HG03039 (cell line): ENCODE data around the gene PDE11A.
"Not testable (repeated sequence)": the region's sequence is repeated elsewhere in the genome, so short reads cannot be mapped to it uniquely, and the experiment has no call there.

Experiments
- ATAC-seq: cut with Tn5 transposase; IDR thresholded peaks from one replicate; pipeline ENCODE4 v1.9.1; 2021; ENCODE audit warnings: mild to moderate bottlenecking, moderate library complexity; ENCODE audit not compliant: unreplicated experiment

The PDE11A gene

GRCh38 chr2:177830881-177831386, 241.6 kb downstream of the PDE11A start:
- ATAC-seq = no peak

GRCh38 chr2:177828557-177828956, 244.0 kb downstream of the PDE11A start:
- no peak for ATAC-seq

GRCh38 chr2:177826897-177827296, 245.7 kb downstream of the PDE11A start:
- ATAC-seq = no peak

- no peak for ATAC-seq
Observed at GRCh38 chr2:177822941-177823340, 249.6 kb downstream of the PDE11A start.

DNA sequence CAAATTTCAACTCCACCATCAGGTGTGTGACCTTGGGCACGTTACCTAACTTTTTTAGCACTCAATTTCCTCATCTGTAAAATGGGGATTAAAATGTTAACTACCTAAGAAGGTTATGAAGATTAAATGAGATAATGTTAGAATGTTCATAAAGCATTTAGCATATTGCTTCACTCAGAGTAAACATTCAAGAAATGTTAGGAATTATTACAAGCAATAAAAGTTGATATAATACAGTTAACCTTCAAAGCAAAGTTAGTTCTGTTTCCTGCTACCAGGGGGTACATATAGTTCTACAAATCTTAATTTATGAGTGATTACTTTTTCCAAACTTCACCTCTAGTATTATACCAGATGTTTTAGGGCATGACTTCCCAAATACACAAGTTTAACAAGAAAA, 254.2 kb downstream of the PDE11A start:
- ATAC-seq = no peak

DNA sequence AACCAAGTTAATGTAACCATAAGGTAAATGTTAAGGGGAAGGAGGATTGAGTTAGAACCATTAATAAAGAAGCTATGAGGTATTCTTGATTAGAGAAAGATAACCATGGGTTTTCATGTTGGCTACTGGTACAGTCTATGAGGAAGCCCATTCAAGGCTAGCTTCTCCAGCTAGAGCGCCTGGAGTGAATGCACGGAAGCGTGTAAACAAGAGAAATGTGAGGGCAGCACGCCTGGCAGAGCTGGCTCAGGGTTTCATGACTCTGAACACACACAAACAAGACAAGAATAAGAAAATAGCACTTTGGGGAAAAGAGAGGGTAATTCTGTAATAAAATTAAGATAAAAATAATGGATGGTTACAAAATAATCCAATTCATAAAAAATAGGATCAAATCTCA, 255.3 kb downstream of the PDE11A start:
- ATAC-seq = no peak

DNA sequence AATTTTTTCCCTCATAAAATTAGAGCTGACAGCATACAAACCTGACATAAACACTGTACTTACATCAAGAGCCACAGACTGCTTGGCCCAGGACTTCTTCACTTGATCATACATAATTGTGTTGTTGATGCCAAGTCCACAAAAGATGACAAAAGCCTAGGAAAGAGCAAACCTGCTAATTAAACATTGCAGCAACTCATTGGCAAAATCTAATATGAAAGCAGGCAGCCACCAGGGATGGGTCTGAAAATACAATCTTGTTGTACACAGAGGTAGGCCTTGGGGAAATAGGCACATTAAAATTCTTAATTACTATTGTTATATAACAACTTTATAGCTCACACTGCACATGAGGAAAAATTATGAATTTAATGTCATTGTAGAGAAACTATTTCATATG, 255.8 kb downstream of the PDE11A start:
- ATAC-seq = no peak

DNA sequence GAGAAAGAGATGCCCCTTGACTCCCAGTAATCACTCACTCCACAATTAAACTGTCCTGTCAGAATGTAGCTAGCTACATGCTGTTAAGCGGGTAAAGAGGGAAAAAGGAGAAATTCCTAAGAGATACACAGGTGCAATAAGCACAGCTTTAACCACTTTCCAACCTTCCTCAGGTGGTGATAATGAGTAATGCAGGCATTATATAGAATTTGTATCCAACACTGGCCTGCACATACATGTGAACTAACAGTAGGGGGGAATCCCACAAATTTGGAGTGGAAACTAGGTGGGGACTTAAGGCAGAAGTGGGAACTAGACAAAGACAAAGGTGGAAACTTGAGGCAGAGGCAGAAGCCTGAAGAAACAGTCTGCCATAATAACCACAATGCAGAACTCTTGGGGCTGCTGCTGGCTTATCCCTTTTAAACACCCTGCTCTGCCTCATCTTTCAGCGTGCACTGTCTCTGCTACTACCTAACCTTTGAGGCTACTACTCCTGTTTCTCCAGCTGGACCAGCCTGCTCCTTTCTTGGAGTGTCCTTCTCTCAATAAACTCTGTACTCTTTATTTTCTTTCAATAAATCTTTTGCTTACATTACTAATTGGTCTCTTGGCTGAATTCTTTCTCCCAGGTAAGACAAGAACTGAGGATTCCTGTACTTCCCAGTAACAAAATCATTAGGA, 259.7 kb downstream of the PDE11A start:
- no peak for ATAC-seq

DNA sequence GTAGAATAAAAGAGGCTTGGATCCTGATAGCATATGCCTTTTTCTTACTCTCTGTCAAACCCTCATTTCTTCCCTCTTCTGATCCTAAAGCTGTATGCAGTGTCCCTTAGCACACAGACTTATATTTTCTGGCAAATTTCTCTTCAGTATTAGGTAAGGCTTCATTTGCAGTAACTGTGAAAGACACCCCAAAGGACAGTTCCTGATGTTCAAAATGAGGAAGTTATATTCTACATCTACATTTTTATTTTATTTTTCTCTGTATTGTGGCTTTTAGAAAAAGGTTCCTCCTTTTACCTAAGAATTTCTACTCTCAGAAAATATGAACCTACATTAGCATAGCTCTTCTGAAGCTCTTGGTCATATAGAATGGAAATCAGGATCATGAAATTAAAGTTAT, 261.7 kb downstream of the PDE11A start:
- no peak for ATAC-seq

DNA sequence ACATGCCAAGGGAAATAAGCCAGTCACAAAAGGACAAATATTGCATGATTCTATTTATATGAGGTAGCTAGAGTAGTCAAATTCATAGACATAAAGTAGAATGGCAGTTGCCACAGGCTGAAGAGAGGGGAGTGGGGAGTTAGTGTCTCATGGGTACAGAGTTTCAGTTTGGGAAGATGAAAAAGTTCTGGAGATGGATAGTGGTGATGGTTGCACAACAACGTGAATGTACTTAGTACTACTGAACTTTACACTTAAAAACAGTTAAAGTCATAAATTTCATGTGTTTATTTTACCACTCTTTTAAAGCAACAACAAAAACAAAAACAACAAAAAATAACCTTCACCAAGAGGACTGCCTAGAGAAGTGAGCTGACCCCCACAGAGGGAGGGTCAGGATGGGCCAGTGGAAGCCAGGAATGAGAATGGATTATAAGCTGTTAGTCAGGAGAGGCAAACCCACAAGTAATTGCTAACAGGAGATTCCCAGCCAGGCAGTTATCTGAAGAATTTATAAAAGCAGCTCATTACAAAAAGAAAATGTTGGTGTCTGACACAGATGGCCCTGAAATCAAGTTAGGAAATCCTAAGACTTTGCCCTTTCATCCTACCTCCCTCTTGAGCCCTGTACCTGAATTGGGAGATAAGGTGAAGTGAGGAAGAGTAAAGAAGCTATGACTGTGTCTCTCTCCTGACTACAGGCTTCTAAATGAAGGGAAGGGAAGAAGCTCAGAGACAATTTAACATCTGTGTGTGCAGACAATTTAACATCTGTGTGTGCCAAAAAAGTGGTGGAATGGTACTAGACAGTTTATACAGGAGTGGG, 263.4 kb downstream of the PDE11A start:
- no peak for ATAC-seq

DNA sequence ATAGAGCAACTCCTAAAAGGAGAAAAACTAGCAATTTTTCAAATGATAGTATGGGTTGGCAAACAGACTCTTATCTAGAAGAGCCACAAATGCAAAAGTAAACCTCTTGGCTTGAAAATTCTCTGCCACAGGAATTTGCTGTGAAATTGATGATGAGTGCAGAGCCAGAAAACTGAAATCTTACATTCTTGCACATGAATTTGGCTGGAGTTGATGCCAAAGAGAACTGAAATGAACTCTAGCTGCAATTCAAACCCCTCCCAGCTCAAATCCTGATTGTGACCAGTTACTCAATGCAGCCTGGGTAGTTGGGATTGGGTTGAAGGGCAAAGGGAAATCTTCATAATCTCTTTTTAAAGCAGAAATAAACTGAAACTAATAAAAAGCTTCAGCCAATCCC, 266.6 kb downstream of the PDE11A start:
- no peak for ATAC-seq

GRCh38 chr2:177799531-177799930, 273.0 kb downstream of the PDE11A start:
- ATAC-seq = no peak

DNA sequence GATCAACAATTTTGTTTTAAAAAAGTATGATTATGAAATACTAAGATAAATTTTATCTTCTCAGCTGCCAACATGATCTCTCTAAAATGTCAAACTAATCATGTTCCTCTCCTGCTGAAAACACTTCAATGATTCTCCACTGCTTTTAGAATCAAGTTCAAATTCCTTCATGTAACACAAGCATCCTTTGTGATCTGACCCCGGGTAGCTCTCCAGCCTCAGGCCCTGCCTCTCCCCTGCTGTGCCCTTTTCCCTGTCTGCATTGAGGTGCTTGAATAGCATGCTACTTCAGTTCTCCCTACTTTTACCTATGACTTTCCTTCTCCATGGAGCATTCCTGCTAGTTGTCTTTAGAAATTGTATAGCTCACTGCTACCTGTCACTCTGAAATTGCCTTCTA, 274.8 kb downstream of the PDE11A start:
- ATAC-seq = no peak

DNA sequence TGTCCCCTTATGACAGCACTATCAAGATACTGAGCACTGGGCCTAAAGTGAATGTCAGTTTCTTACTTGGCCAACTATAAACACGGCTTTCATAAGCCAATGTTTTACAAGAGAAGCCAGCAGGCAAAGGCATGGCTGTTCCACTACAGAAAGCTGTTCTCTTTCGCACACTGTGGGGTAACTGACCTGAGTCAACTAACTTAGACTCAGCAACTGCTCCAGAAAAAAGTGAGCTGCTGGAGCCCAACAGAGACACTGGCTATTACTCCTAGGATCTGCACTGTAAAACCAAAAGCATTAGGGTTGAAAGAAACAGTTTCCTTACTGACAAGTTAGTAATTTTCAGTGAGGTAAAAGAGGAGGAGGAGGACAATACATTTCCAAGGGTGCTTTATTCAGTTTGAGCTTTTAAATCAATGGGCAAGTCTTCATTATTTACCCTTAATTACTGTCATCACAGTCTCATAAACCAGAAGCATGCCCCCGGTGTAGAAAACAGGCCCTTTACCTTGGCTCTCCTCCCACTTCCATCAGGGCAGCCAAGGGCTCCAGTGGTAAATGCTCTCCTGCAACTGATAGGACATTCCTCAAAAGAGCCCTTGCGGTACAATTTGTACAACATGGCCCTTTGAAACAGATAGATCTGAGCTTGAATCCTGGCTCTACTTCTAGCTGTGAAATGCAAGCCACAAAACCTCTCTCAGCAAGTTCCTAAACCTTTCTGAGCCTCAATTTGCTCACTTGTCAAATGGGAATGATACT, 275.7 kb downstream of the PDE11A start:
- no peak for ATAC-seq

- ATAC-seq = no peak
Observed at GRCh38 chr2:177796011-177796410, 276.6 kb downstream of the PDE11A start.

DNA sequence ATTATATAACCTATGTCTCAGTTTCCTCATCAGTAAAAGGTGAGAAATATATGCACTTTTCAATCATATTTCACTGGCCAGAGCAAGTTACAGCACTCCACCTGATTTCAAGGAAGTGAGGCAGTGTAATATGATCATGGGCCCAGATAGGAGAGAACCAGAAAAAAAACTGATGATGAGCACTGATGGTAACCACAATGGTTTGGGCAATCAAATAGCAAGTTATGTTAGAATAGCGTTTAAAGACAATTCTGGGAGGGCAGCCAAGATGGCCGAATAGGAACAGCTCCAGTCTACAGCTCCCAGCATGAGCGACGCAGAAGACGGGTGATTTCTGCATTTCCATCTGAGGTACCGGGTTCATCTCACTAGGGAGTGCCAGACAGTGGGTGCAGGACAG, 287.4 kb downstream of the PDE11A start:
- ATAC-seq = not testable (repeated sequence)

DNA sequence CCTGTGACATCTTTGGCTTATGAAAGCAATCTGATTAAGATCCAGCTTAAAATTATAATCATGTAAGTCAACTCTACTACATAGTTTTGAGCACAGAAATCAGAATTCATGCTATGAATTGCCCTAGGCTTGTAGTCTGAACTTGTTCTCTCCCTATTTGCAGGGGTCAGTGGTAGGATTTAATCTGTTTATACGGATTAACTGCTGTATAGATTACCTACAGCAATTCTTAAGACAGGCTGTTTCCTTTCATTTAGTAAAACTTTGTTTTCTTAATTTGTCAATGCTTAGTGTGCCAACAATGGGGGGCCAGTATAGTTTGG, 287.9 kb downstream of the PDE11A start:
- ATAC-seq = no peak

GRCh38 chr2:177783835-177784744, 288.5 kb downstream of the PDE11A start:
- no peak for ATAC-seq

GRCh38 chr2:177783091-177783490, 289.5 kb downstream of the PDE11A start:
- no peak for ATAC-seq

DNA sequence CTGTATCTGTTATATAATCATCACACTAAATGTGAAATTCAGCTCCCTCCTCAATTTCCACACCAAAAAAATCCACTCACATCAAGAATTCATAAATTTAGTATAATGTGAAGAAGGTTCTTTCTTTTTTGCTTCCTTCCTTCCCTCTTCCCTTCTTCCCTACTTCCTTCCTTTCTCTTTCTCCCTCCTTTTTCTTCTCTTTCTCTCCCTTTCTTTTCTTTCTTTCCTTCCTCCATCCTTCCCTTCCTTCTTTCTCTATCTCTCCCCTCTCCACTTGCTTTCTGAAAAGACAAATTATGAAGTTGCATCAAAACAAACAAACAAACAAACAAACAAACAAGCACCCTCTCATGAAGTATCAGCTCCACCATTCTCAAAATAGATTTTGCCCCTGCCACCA, 290.0 kb downstream of the PDE11A start:
- no peak for ATAC-seq

GRCh38 chr2:177778472-177778871, 294.1 kb downstream of the PDE11A start:
- no peak for ATAC-seq
